ENCODE measurements around the gene DYRK3.
A peak's percentile ranks its signal among the peaks of the same experiment; 100 is the strongest.

Gene DYRK3

DNA sequence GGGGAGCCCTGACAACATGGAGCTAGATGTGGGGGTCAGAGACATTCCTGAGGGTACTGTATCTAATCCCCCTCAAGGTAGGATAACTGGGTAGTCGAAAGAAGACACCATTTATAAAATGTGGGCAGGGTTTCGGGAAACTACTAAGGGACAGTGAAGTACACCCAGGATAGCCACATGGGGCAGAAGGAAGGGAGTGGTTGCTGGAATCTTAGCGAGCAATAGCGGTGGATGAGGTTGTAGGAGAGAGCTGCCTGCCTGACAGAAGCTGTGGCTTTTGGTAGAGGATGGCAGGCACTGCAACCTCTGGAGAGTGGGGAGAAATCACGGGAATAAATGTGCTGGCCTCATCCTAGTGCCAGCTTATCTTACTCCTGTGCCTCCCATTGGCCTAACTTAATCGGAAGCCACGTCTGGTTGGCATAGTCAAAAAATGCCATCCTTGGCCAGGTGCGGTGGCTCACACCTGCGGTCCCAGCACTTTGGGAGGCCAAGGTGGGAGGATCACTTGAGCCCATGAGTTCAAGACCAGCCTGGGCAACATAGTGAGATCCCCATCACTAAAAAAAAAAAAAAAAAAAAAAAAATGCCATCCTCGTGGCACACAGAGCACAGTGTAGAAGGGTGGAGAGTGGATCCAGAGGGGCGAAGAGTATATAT lies 26.0 kb downstream of the DYRK3 start:
- no peak for DNase-seq (ENCODE audit: low spot score)

DNA sequence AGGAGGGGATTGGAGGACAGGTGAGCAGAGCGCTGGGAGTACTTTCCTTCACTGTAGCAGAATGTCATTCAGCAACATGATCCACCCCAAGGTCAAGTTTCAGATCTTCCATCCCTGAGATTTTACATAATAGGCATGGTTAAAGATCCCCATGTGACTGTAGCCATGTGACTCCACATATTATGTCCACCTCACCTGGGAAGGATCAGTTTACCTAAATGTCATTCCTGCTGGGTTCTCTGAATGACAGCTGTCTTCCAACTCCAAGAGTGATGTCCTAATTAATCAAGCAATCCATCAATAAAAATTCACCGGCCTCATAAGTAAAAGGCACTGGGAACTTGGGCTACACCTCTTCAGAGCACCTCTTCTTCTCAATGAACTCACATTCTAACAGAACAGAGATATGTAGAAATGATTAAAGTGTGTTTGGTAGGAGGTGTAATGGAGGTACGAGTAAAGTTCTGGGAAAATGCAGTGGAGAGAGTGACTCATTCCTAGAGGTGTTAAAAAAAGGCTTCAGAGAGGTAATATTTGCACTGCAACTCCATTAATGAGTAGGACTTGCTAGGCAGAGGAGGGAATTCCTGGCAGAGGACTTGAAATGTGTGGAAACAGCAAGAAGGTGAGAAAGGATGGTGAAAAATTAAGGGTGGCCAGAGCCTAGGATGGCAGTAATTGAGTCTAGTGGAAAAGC lies 27.2 kb downstream of the DYRK3 start:
- DNase-seq (ENCODE audit: low spot score): no peak

DNA sequence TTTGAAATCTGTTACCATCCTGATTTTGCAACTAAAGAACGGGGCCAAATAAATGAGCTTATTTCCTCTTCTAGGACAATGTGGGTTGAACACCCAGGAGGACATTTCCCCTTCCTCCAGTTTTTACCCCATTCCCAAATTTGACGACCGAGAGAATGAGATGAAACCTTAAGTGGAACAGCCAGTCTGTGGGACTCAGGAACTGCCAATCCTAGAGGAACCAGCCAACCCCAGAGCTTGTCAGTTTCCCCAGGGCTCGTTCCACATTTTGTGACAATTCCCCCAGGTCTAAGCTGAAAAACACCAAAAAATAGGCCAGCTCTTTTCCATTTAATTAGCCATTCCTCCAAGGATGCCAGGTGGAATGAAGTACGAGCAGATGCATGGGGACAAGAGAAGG lies 28.0 kb downstream of the DYRK3 start:
- no peak for DNase-seq (ENCODE audit: low spot score)

DNA sequence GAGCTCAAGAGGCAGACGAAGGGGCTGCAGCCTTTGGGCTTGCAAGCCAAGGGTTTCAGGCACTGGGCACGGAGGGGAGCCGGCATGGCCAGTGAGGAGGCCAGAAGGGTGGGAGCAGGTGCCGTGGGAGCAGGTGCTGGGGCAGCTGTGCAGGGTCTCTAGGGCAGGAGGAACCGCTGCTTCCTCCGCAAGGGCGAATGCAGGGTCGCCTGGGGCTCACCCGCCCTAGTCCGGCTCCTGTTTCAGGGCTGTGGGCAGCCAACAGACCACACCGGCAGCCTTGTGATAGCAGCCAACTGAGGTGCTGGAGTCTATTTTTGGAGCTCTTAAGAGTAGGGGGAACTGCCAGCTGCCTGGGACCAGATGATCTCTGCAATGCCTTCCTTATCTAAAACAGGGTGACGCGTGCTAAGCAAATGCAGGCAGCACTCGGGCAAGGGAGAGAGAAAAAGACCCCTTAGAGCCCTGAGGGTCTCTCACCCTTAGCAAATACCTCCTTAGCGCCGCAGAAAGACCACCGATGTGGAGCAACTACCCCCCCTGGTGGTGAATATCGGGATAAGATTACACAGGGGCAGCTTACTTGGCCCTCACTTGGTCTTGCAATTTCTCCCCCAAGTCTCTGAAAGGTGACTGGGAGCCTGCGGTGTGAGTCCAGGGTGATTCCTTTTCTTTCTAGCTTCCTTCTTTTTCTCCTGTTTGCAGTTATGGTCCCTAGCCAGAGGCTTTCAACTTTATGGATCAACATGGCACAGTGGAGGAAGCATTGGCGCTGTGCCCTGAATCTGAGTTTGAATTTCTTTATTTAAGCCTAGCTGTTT lies 28.7 kb downstream of the DYRK3 start:
- DNase-seq (ENCODE audit: low spot score): peak; percentile 85

DNA sequence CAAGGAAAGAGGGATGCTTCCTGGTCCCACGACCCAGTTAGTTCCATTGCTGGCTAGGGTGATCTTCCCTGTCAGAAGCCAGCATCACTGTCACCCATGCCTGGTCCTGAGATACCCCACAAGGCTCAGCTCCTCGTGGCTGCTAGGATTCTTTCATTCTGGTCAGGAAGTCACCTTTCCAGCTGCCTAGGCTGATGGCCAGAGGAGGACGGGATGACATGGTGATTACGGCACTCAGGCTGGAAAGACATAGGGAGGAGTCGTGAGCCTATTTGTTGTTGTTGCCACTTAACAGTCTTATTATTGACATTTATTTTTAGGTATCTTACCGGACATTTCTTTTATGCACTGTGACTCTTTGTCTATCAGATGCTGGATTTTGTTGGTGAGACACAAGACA lies 29.4 kb downstream of the DYRK3 start:
- no peak for DNase-seq (ENCODE audit: low spot score)

DNA sequence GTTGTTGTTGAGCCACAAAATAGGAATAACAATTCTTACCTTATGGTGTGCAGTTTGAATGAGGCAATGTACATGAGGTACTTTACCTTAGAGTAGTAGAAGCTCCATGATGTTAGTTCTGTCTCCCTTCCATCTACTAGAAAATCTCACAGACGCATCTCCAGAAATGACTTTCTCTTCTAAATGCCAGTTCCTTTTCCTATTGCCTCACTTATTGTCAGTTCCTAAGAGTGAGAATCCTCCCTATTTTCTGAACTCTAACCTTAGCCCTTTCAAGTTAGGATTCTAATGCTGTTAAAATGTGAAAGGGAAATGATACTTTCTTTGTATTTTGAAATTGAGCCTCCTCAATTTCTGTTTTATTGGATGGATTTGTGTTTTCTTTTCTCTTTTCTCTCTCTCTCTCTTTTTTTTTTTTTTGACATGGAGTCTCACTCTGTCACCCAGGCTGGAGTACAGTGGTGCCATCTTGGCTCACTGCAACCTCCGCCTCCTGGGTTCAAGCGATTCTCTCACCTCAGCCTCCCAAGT lies 30.8 kb downstream of the DYRK3 start:
- DNase-seq (ENCODE audit: low spot score): no peak

DNA sequence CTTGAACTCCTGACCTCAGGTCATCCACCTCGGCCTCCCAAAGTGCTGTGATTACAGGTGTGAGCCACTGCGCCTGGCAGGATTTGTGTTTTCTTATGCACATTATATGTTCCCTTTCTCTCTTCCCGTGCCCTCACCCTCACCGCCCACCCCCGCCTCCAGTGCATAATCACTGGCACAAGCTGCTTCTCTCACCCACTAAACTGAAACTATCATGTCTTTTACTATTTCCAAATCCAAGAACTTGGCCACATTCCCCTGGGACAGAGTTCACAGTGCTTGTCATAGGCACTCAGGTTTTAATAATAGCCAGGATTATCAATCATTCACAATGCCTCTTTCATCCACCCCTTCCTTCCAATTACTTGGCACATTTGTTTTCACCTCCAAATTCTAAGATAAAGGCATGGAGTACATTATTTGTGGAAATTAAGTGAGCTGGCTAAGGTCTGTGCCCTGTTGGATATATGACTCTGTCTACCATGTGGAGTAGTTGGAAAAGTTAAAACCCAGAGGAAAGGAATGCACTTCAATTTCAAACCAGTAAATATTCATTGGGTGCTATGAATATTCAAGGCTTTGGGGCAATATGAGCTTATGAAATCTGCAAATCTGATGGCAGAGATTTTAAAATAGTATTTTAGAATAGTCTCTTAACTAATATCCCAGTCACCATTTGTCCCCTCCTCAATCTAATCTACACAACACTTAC lies 31.8 kb downstream of the DYRK3 start:
- DNase-seq (ENCODE audit: low spot score): no peak

DNA sequence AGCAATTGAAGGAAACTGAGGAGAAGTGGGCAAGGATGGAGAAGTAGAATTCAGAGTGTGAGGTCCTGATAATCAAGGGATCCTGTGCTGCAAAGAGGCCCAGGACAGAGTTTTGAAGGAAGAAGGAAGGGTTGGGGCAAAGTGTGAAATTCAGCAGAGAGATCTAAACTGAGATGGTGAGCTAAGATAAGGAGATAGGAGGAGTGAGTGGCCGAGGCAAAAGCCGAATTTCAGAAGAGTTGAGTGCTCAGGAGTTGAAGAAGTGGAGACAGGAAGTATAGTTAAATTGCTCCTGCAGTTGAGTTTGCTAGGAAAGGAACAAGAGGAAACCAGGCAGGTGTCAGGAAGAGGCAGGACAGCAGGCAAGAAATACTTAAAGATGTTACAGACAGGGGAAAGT lies 33.0 kb downstream of the DYRK3 start:
- DNase-seq (ENCODE audit: low spot score): no peak

DNA sequence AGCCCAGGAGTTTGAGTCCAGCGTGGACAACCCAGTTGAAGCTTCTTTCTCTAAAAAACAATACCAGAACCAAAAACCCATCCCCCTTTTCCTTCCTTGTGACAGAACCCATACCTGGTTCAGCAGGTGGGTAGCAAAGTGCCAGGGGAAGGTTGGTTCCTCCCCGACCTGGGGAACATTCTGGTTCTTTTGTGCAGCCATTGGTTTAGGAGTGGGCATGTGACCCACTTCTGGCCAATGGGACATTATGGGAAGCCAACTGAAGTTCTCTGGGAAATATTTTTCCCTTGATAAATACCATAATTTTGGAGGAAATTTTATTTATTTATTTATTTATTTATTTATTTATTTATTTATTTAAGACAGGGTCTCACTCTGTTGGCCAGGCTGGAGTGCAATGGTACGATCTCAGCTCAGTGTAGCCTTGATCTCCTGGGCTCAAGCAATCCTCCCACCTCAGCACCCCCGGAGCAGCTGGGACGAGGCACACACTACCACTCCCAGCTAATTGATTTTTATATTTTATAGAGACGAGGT lies 33.6 kb downstream of the DYRK3 start:
- DNase-seq (ENCODE audit: low spot score): no peak

DNA sequence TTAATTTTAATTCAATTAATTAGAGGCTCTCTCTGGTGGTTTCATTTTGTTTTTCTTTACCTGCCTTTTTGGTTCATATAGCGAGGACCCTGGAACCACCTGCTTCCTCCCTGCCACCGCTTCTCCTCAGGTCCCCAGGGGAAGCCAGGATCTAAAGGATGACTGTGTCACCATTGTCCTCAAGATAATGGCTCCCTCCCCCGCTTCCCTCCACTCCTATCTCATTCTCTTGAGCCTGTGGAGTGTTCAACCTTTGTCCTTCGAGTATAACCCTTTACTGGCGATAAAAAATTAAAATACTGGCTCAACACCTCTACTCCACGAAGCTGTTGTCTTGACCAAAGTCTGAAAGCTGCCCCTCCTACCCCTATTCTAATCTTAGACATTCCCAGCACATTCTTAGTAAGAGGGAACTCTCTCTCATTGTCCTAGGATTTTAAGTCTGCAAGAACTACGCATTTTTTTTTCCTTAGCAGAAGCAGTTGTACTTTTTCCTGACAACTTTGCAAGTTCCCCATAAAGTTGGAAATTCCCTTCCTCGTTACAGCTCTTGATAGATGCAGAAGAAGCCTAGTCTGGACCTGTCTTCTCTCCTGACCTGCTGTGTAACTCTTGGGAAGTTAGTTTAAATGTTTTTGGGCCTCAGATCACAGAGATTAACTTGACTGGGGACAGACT lies 36.8 kb downstream of the DYRK3 start:
- DNase-seq (ENCODE audit: low spot score): peak; percentile 44

DNA sequence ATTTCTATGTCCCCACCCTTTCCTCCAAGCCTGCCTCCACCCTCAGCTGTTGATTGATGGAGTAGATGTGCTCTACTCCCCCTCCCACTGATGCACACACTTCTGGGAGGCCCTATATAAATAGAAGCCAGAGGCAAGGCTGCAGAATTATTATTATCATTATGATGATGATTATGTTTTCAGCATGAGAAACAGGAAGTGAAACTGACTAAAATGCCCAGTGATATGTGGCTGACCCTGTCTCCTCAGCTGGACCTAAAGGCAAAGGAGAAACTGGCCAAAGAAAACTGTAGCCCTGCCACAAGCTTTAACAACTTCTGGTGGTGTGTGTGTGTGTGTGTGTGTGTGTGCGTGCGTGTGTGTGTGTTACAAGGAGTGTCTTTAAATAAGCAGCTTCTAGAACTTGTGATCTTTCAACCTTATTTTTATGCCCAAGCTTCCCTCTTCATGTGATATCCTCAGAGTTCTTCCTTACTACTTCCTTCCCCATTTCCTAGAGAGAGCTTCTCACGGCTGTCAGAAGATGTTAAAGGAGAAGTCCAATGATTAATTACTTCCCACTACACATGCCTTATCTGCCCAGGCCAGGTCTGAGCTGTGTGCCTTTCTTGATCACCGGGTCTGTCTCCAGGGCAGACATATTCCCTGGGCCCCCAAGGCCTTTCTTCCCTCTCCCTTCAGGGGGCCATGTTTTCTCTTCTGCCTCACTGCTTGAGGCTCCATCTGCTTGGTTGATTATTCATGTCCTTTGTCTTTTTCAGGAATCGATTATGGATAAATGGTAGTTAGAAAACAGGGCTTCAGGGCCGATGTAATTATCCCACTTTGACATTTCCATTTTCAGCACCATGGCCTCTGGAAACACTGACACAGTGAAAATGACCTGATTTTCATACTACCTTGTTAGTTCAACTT lies 37.8 kb downstream of the DYRK3 start:
- peak; percentile 42 for DNase-seq (ENCODE audit: low spot score)

DNA sequence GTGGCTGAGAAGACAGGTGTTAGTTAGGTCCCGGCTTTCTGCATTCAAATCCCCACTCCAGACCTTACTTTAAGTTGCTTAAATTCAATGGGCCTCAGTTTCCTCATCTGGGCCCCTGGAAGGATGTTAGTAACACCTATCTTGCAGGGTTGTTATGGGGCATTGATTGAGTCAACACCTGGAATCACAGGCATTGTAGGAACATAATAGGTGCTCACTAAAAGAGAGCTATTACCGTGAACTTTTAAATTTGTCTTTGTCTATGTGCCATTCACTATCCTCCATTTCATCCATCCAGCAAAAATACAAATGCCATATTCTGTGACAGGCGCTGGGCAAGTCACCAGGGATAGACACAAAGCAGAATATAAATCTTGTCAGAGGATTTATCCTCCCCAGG lies 38.9 kb downstream of the DYRK3 start:
- no peak for DNase-seq (ENCODE audit: low spot score)

DNA sequence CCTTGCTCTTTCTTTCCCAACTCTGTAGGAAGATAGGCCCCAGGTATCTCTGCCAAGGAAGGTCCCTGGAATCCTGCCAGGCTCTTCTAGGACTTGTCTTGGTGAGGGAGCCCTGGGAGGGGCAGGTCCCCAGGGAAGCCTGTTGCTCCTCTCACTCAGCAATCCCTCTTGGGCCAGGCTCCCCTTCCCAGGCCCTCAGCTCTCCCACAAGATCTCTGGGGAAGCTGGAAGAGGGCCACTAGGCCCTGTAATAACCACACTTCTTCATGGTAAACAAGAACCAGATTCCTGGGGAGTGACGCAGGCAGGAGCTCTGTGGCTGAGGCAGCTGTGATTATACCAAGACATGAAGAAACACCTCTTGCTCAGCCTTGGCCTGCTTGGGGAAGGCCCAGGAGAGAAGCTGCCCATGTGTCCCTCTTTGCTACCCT lies 39.4 kb downstream of the DYRK3 start:
- no peak for DNase-seq (ENCODE audit: low spot score)

DNA sequence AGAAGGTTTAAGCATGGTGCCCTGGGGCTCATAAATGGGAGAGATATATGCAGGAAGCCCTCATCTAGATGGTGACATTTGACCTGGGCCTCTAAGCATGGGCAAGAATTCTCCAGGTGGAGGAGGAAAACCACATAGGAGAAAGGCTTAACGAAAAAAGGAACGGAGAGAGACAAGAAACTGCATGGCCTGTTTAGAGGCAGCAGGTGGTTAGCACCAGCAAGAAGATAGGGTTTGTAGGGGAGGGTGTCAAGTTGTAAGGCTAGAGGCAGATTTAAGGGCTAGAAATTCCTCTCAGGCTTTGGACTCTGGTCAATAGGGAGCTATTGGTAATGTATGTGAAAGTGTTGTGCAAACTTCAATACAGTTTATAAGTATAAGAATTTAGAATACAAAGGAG lies 41.2 kb downstream of the DYRK3 start:
- no peak for DNase-seq (ENCODE audit: low spot score)

DNA sequence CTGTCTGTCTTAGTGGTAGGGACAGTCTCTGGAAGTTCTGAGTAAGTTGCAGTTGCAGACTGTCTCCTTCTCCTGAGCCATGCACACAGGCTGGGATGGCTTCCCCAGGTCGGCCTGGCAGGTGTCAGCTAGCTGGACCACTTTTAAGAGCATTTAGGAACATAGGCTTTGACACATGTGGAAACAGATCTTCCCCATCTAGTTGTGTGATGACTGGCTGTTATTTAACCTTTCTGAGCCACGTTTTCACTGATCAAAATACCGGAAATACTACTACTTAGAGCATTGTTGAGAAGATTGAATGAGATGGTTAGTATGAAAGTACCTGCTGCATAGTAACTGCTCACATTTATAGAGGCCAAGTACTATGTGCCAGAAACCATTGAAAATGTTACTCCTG lies 43.2 kb downstream of the DYRK3 start:
- no peak for DNase-seq (ENCODE audit: low spot score)

DNA sequence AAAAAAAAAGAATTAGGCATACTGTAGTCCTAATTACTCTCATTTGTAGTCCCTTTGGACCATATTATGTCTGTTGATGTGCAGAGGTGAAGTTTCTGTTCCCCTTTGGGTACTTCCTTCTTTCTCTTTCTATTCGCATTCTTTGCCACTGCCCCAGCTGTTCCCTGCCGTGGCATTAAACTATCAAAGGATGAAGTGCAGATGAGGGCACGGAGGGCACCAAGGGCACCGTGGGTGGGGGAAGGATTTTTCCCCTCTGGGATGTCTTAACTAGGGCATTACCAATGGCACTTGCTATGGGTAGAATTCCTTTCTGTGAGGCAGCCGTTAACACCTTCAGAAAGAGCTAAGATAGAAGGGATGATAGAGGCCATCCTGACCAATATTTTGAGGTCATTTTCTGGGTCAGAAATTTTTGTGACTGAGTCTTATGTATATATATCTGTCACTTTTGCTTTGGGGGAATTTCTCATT lies 44.4 kb downstream of the DYRK3 start:
- no peak for DNase-seq (ENCODE audit: low spot score)

DNA sequence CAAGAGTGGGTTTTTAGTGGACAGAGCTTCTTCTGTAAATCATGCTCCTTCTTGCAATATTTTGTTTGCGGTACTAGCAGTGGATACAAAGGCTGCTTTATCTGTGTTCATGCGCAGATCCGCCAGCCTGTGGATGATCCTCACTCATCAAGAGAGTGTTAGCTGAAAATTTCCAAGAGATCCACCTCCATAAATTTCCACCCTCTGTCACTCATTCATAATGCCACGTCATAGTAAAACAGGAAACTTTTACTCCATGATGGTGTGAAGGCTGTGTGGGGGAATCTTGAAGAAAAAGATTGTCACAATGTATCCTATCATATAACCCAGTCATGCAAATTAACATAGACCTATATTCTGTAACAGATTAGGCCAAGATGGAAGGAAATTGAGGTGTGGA lies 44.9 kb downstream of the DYRK3 start:
- no peak for DNase-seq (ENCODE audit: low spot score)

DNA sequence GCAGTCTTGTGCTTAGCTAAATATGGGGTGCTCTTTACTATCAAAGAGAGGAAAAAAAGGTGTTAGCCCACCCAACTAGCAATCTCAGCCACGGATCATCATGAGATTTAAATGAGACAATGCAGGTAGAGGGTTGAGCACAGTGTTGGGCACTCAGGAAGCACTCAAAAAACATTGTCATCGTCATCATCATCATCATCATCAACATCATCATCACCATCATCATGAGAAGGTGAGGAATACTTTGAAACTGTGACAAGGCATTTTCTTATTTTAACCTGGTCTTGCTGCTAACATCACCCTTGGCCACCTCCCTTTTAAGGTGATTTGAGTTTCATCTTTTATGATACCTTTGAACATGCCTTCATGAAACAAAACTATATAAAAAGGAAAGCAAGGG lies 46.0 kb downstream of the DYRK3 start:
- DNase-seq (ENCODE audit: low spot score): no peak

DNA sequence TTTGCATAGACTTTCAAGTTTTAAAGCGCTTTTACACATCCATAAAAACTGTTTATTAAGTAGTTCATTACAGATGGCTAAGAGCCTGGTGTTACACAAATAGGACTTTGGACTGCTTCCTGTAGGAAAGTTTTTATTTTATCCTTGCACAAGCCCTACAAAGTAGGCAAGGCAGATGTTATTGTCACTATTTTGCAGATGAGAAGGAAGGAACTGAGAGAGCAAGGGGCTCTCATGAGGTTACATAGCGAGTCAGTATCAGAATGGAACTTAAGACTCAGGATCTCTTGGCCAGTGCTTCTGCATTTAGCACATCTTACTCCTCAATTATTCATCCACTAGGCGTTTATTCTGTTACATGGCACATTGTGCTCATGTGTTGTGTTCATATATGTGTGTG lies 46.8 kb downstream of the DYRK3 start:
- DNase-seq (ENCODE audit: low spot score): no peak

DNA sequence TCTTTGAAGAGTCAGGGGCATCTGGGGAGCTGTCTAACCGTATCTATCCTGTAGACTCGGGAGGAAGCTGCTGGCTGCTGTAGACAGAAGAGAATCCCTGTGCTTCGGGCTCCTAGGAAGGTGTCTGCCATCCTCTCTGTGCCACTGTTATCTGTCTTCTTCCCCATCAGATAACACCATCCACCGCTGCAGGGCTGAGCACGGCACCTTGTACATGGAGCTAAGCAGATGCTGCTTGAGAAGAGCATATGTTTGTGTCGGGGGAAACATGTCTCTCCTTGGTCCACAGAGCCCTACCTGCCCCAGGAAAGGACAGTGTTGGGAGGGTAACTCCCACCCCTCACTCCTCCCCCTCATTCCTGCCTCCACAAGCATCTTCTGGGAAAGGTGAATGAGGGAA lies 48.0 kb downstream of the DYRK3 start:
- DNase-seq (ENCODE audit: low spot score): no peak
